Stimulated activated CD4-positive, alpha-beta T cell treated with anti-CD3 and anti-CD28 coated beads, TNF-alpha, amount 100 ng/mL, for 24 hours (primary cell): ENCODE measurements around the gene OR4C45.
A peak's percentile ranks its signal among the peaks of the same experiment; 100 is the strongest.
"Not testable (repeated sequence)": the region's sequence is repeated elsewhere in the genome, so short reads cannot be mapped to it uniquely, and the experiment has no call there.

ENCODE experiments used
- DNase-seq, 3 experiments: peaks; one replicate each; pipeline ENCODE4 v3.0.0-alpha.2; 2020; ENCODE audit warnings: low read depth in 3 of 3

OR4C45 gene

GRCh38 chr11:50032574-50032973, at the start of gene OR4C45:
Gene OR4C45 (plus strand): TSS chr11:50032874.
- no peak for DNase-seq

DNA sequence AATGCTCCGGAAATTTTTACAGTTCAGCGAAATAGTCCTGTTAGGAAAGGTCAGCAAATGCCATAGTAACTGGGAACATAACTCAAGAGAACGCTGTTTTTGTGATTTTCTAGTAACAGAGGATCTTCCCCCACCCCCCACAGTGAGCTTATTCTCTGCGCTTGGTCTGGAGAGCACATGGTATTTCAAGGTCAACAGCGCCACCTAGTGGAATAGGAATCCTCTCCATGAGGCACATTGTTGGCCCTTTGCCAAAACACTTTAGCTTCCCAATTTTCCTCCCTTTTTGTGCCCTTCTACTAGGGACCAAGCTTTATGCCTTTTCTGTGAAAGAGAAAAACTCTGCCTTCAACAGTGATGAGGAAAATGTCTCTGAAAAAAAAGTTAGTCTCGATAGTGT, 37.1 kb upstream of the OR4C45 start:
- peak in 2 of 3 experiments; percentile 1 to 2 for DNase-seq

GRCh38 chr11:50030193-50030592, 2.5 kb upstream of the OR4C45 start:
- no peak for DNase-seq

- not testable (repeated sequence) for DNase-seq
These were observed 3.6 kb downstream of the OR4C45 start for GRCh38 chr11:50036239-50036638.

GRCh38 chr11:50037251-50037650, 4.6 kb downstream of the OR4C45 start:
- DNase-seq, result no peak

- no peak for DNase-seq
These were observed 12.0 kb downstream of the OR4C45 start for GRCh38 chr11:50044647-50045046.

- not testable (repeated sequence) for DNase-seq
These were observed 30.4 kb downstream of the OR4C45 start for GRCh38 chr11:50063056-50063455.

GRCh38 chr11:50070389-50070788, 37.7 kb downstream of the OR4C45 start:
- no peak for DNase-seq

- no peak for DNase-seq
These were observed 39.0 kb downstream of the OR4C45 start for GRCh38 chr11:50071584-50072225.

- no peak for DNase-seq
These were observed 39.8 kb downstream of the OR4C45 start for GRCh38 chr11:50072226-50073112.

GRCh38 chr11:50073113-50074105, 40.7 kb downstream of the OR4C45 start:
- no peak for DNase-seq

DNA sequence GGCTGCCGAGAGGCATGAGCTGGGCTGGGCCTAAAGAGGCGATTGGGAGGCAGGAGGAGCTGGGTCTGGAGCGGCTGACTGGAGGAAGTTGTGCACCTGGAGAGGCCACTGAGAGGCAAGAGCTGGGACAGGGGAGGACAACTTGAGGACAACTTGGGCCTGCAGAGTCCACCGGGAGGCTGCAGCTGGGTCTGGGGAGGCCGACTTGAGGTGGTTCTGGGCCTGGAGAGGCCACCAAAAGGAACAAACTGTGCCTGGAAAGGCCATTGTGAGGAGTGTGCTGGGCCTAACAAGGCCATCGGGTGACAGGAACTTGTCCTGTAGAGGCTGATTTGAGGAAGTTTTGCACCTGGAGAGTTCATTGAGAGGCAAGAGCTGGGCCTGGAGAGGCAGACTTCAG, 41.5 kb downstream of the OR4C45 start:
- DNase-seq, result no peak

- DNase-seq, result no peak
These were observed 43.2 kb downstream of the OR4C45 start for GRCh38 chr11:50075856-50076255.

GRCh38 chr11:50077526-50077925, 44.9 kb downstream of the OR4C45 start:
- DNase-seq, result no peak

GRCh38 chr11:50078001-50078400, 45.3 kb downstream of the OR4C45 start:
- DNase-seq, result no peak

- DNase-seq, result not testable (repeated sequence)
These were observed 46.3 kb downstream of the OR4C45 start for GRCh38 chr11:50078946-50079345.

- DNase-seq, result no peak
These were observed 47.6 kb downstream of the OR4C45 start for GRCh38 chr11:50080256-50080655.
